GM23338 (cell line): ENCODE measurements around the gene RHOB. TPM values are rescaled to one million over a fixed set of nuclear protein-coding genes. Genes with fewer than 3 reads are reported as not detected.
A peak's percentile ranks its signal among the peaks of the same experiment; 100 is the strongest.

Experiments
- ATAC-seq: fragments of 200-7000 bp; cut with Tn5 transposase; 3 replicates; pipeline ENCODE4 v1.9.1; 2020
- DNase-seq: peaks from one replicate; pipeline ENCODE4 v3.0.0-alpha.2; 2015; ENCODE audit warnings: low spot score
- H2AFZ ChIP-seq: fragments of 200-600 bp; sonication (generic); 2 replicates; pipeline ENCODE4 v1.8.0; 2016; ENCODE audit warnings: antibody characterized with exemption, mild to moderate bottlenecking, moderate library complexity
- H3F3A ChIP-seq: fragments of 200-600 bp; sonication (generic); replicated peaks from 2 replicates; pipeline ENCODE4 v1.8.0; 2017; ENCODE audit warnings: antibody characterized with exemption, mixed run types, low read depth
- H3K27ac ChIP-seq: fragments of 200-600 bp; sonication (generic); 2 replicates; pipeline ENCODE4 v1.6.1; 2016; ENCODE audit warnings: low read depth
- H3K27me3 ChIP-seq: fragments of 200-600 bp; sonication (generic); 2 replicates; pipeline ENCODE4 v1.8.0; 2016; ENCODE audit warnings: mild to moderate bottlenecking, mixed run types, moderate library complexity; ENCODE audit not compliant: insufficient read depth
- H3K36me3 ChIP-seq: fragments of 200-600 bp; sonication (generic); 2 replicates; pipeline ENCODE4 v1.8.0; 2016; ENCODE audit warnings: mild to moderate bottlenecking; ENCODE audit not compliant: insufficient read depth
- H3K4me1 ChIP-seq: fragments of 200-600 bp; sonication (generic); 2 replicates; pipeline ENCODE4 v1.8.0; 2016; ENCODE audit warnings: mild to moderate bottlenecking, moderate library complexity; ENCODE audit not compliant: insufficient read depth
- H3K4me2 ChIP-seq: fragments of 200-600 bp; sonication (generic); 2 replicates; pipeline ENCODE4 v1.7.1; 2017; ENCODE audit warnings: mixed run types
- H3K4me3 ChIP-seq: fragments of 200-600 bp; sonication (generic); 2 replicates; pipeline ENCODE4 v1.6.1; 2016; ENCODE audit warnings: mixed run types
- H3K79me2 ChIP-seq: fragments of 200-600 bp; sonication (generic); replicated peaks from 2 replicates; pipeline ENCODE4 v1.8.0; 2017; ENCODE audit warnings: mild to moderate bottlenecking; ENCODE audit not compliant: insufficient read depth
- H3K9me2 ChIP-seq: fragments of 200-600 bp; sonication (generic); 2 replicates; pipeline ENCODE4 v1.8.0; 2017; ENCODE audit not compliant: insufficient read depth
- H4K20me1 ChIP-seq: fragments of 200-600 bp; sonication (generic); replicated peaks from 2 replicates; pipeline ENCODE4 v1.8.0; 2017; ENCODE audit warnings: mild to moderate bottlenecking; ENCODE audit not compliant: insufficient read depth
- H3K27ac Mint-ChIP-seq: 2 replicates; pipeline ENCODE4 v1.8.0; 2020; ENCODE audit warnings: inconsistent platforms, mild to moderate bottlenecking, moderate library complexity, mixed read lengths
- H3K27me3 Mint-ChIP-seq: 3 replicates; pipeline ENCODE4 v1.8.0; 2022; ENCODE audit warnings: low read depth, mild to moderate bottlenecking, moderate library complexity, mixed read lengths, inconsistent platforms; ENCODE audit not compliant: insufficient read depth, poor library complexity
- H3K36me3 Mint-ChIP-seq: 3 replicates; pipeline ENCODE4 v1.8.0; 2021; ENCODE audit warnings: low read depth, mild to moderate bottlenecking, inconsistent platforms, moderate library complexity, mixed read lengths
- H3K4me1 Mint-ChIP-seq: 3 replicates; pipeline ENCODE4 v1.8.0; 2020; ENCODE audit warnings: mild to moderate bottlenecking, inconsistent platforms, mixed read lengths
- H3K4me3 Mint-ChIP-seq: 3 replicates; pipeline ENCODE4 v1.8.0; 2021; ENCODE audit warnings: moderate library complexity, mild to moderate bottlenecking, inconsistent platforms, mixed read lengths
- H3K9me3 Mint-ChIP-seq: 3 replicates; pipeline ENCODE4 v1.8.0; 2020; ENCODE audit warnings: moderate library complexity, mild to moderate bottlenecking, inconsistent platforms, mixed read lengths
- CREB1 ChIP-seq: fragments of 250-450 bp; sonication (Bioruptor Pico); IDR thresholded peaks from 2 replicates; pipeline ENCODE4 v1.5.0; 2020; ENCODE audit warnings: low read depth, mild to moderate bottlenecking, moderate library complexity
- CTCF ChIP-seq, 2 experiments: fragments of 200-600 bp in 1 of 2; sonication (generic) in 1 of 2; conservative IDR thresholded peaks; 2 replicates each; pipeline versions ENCODE4 v1.5.1 to v1.6.1; 2016 to 2017; ENCODE audit warnings: antibody characterized with exemption in 2 of 2, low read depth in 2 of 2, mild to moderate bottlenecking in 2 of 2, moderate library complexity in 1 of 2
- ETS1 ChIP-seq: IDR thresholded peaks from 2 replicates; pipeline ENCODE4 v1.6.1; 2016; ENCODE audit warnings: antibody characterized with exemption
- EZH2 ChIP-seq: fragments of 200-600 bp; sonication (generic); IDR thresholded peaks from one replicate; pipeline ENCODE4 v1.8.0; 2017; ENCODE audit warnings: antibody characterized with exemption, mild to moderate bottlenecking, low read depth; ENCODE audit not compliant: unreplicated experiment
- EZH2phosphoT487 ChIP-seq: fragments of 200-600 bp; sonication (generic); IDR thresholded peaks from one replicate; pipeline ENCODE4 v1.8.1; 2018; ENCODE audit warnings: antibody characterized with exemption; ENCODE audit not compliant: unreplicated experiment
- JUNB ChIP-seq: IDR thresholded peaks from one replicate; pipeline ENCODE4 v1.6.1; 2016; ENCODE audit warnings: antibody characterized with exemption; ENCODE audit not compliant: unreplicated experiment
- NANOG ChIP-seq: IDR thresholded peaks from 2 replicates; pipeline ENCODE4 v1.6.1; 2016; ENCODE audit warnings: antibody characterized with exemption, borderline replicate concordance
- POLR2AphosphoS5 ChIP-seq: IDR thresholded peaks from 2 replicates; pipeline ENCODE4 v1.6.1; 2016; ENCODE audit warnings: antibody characterized with exemption, low read depth
- STAT1 ChIP-seq: IDR thresholded peaks from one replicate; pipeline ENCODE4 v1.6.1; 2016; ENCODE audit warnings: antibody characterized with exemption; ENCODE audit not compliant: unreplicated experiment
- ZNF114 ChIP-seq: fragments of 250-450 bp; sonication (Bioruptor Pico); IDR thresholded peaks from 2 replicates; pipeline ENCODE4 v1.5.0; 2020; ENCODE audit warnings: mild to moderate bottlenecking, moderate library complexity
- ZNF331 ChIP-seq: fragments of 250-450 bp; sonication (Bioruptor Pico); IDR thresholded peaks from 2 replicates; pipeline ENCODE4 v1.5.0; 2020; ENCODE audit warnings: low read depth, mild to moderate bottlenecking, moderate library complexity
- ZNF462 ChIP-seq: fragments of 250-450 bp; sonication (Bioruptor Pico); IDR thresholded peaks from 2 replicates; pipeline ENCODE4 v1.5.0; 2020; ENCODE audit warnings: mild to moderate bottlenecking, moderate library complexity
- polyA plus RNA-seq: library from polyadenylated mRNA; unstranded; fragments of >200 nt; fragmentation: Nextera tagmentation; extraction: Ambion mirVana; gene quantifications from 2 replicates; pipeline ENCODE4 v1.2.1, GENCODE V29; 2016
- total RNA-seq: library from RNA; depleted of rRNA; stranded (reverse); fragments of >200 nt; shearing (Covaris generic); gene quantifications from 2 replicates; pipeline ENCODE4 v1.2.3, GENCODE V29; 2014
- TF ChIP-seq, protein P1 (sequence below): IDR thresholded peaks from one replicate; pipeline ENCODE4 v1.6.1; 2018; ENCODE audit warnings: antibody characterized with exemption; ENCODE audit not compliant: unreplicated experiment

Gene RHOB
- total and polyA plus RNA-seq, 2 experiments from 2014 or later, result 6.6 to 26.9 TPM

- Histone ChIP-seq H3K79me2 (no peaks in the 10 kb centered on the region), H2AFZ (peak overlapping the region; percentile 28; the same call in 1 of the 2 replicates), H3K36me3 (no peaks in the 10 kb centered on the region), H3K4me3 (no peak overlapping the region), H3K27me3 (no peaks in the 10 kb centered on the region), H3F3A (no peaks in the 10 kb centered on the region), H4K20me1 (no peaks in the 10 kb centered on the region), H3K4me2 (no peak overlapping the region), H3K4me1 (no peaks in the 10 kb centered on the region), H3K27ac (no peak overlapping the region), H3K9me2 (no peaks in the 10 kb centered on the region)
- ATAC-seq (no peak), DNase-seq (no peak)
- Mint-ChIP-seq H3K27ac (no peak overlapping the region), H3K4me3 (no peak overlapping the region), H3K4me1 (peaks cover 8% of the 10 kb centered on the region; the same call in 2 of the 3 replicates), H3K36me3 (no peaks in the 10 kb centered on the region), H3K27me3 (peaks cover 6% of the 10 kb centered on the region), H3K9me3 (no peaks in the 10 kb centered on the region)
- no peak for TF ChIP-seq CREB1 (CRISPR knock-in tag)
- TF ChIP-seq, protein P1, sequence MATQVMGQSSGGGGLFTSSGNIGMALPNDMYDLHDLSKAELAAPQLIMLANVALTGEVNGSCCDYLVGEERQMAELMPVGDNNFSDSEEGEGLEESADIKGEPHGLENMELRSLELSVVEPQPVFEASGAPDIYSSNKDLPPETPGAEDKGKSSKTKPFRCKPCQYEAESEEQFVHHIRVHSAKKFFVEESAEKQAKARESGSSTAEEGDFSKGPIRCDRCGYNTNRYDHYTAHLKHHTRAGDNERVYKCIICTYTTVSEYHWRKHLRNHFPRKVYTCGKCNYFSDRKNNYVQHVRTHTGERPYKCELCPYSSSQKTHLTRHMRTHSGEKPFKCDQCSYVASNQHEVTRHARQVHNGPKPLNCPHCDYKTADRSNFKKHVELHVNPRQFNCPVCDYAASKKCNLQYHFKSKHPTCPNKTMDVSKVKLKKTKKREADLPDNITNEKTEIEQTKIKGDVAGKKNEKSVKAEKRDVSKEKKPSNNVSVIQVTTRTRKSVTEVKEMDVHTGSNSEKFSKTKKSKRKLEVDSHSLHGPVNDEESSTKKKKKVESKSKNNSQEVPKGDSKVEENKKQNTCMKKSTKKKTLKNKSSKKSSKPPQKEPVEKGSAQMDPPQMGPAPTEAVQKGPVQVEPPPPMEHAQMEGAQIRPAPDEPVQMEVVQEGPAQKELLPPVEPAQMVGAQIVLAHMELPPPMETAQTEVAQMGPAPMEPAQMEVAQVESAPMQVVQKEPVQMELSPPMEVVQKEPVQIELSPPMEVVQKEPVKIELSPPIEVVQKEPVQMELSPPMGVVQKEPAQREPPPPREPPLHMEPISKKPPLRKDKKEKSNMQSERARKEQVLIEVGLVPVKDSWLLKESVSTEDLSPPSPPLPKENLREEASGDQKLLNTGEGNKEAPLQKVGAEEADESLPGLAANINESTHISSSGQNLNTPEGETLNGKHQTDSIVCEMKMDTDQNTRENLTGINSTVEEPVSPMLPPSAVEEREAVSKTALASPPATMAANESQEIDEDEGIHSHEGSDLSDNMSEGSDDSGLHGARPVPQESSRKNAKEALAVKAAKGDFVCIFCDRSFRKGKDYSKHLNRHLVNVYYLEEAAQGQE, result no peak
- TF ChIP-seq CTCF (conservative IDR thresholded peaks at IDR 0.05; ENCODE audit: low read depth in 2 of 2), result no peak
- TF ChIP-seq STAT1, result no peak
- no peak for TF ChIP-seq ZNF114 (CRISPR knock-in tag)
- TF ChIP-seq EZH2, result no peak
- TF ChIP-seq ZNF462 (CRISPR knock-in tag), result no peak
- no peak for TF ChIP-seq EZH2phosphoT487
- no peak for TF ChIP-seq ZNF331
- no peak for TF ChIP-seq POLR2AphosphoS5
- TF ChIP-seq ETS1, result no peak
- no peak for TF ChIP-seq NANOG
- TF ChIP-seq JUNB, result no peak
Observed at GRCh38 chr2:20419752-20420151, 27.1 kb upstream of the RHOB start.
